ENCODE data around the gene RPL22.

DNA sequence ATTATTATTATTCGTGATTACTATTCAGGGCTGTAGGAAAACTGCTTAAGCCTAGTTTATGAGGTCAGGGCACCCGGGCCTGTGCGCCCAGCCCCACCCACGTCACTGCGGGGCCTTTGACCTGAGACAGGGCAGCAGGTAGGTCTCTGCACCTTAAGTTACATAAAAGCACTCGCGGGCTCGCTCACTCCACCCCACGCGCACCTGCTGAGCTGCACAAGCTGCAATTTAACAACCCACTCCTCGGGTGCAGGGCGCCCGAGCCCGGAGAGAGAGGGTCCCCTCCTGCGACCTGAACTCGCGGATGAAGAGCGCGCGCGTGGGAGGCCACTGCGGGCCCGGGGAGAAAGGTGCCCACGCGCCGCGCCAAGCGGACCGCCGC is 35.9 kb upstream of the RPL22 start:
- TF ChIP-seq, protein P1, sequence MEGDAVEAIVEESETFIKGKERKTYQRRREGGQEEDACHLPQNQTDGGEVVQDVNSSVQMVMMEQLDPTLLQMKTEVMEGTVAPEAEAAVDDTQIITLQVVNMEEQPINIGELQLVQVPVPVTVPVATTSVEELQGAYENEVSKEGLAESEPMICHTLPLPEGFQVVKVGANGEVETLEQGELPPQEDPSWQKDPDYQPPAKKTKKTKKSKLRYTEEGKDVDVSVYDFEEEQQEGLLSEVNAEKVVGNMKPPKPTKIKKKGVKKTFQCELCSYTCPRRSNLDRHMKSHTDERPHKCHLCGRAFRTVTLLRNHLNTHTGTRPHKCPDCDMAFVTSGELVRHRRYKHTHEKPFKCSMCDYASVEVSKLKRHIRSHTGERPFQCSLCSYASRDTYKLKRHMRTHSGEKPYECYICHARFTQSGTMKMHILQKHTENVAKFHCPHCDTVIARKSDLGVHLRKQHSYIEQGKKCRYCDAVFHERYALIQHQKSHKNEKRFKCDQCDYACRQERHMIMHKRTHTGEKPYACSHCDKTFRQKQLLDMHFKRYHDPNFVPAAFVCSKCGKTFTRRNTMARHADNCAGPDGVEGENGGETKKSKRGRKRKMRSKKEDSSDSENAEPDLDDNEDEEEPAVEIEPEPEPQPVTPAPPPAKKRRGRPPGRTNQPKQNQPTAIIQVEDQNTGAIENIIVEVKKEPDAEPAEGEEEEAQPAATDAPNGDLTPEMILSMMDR (optimal IDR thresholded peaks at IDR 0.05 in 1 of 3, IDR thresholded peaks at IDR 0.05 in 1 of 3, conservative IDR thresholded peaks at IDR 0.05 in 1 of 3; ENCODE audit: extremely low read depth in 1 of 3, insufficient read depth in 2 of 3, low read length in 3 of 3): no peak
- TF ChIP-seq EZH2 (IDR thresholded peaks at IDR 0.05; ENCODE audit: low read length): no peak

Measured in keratinocyte (primary cell).